Esophagus squamous epithelium (tissue), 4 donors: ENCODE results near the gene GALNT10.

Experiments used
- CTCF ChIP-seq, 6 experiments: fragments of 450-650 bp in 4 of 6; fragments of 200-600 bp in 2 of 6; sonication (generic) in 2 of 6; IDR thresholded peaks; one replicate each; pipeline ENCODE4 v1.5.1; 2016 to 2019; ENCODE audit warnings: antibody characterized with exemption in 6 of 6, mild to moderate bottlenecking in 4 of 6, moderate library complexity in 4 of 6
- POLR2A ChIP-seq, 4 donors: fragments of 450-650 bp; IDR thresholded peaks; one replicate each; pipeline ENCODE4 v1.6.1; 2017; ENCODE audit warnings: antibody characterized with exemption in 4 of 4, mild to moderate bottlenecking in 4 of 4, moderate library complexity in 3 of 4

GRCh38 chr5:154223320-154223719 is 32.8 kb downstream of the GALNT10 start:
- TF ChIP-seq CTCF (IDR thresholded peaks at IDR 0.05), result no peak
- no peak for TF ChIP-seq POLR2A (IDR thresholded peaks at IDR 0.05)
